ENCODE measurements around the gene CNTN4. TPM values are rescaled to one million over a fixed set of nuclear protein-coding genes. Genes with fewer than 3 reads are reported as not detected.
A peak's percentile ranks its signal among the peaks of the same experiment; 100 is the strongest.

Gene CNTN4
- total RNA-seq, 1 donor, result 0.09 TPM

- TF ChIP-seq CTCF (IDR thresholded peaks at IDR 0.05; ENCODE audit: insufficient read depth, low read length), result no peak
Observed at GRCh38 chr3:3005146-3005744, 906.6 kb downstream of the CNTN4 start.

DNA sequence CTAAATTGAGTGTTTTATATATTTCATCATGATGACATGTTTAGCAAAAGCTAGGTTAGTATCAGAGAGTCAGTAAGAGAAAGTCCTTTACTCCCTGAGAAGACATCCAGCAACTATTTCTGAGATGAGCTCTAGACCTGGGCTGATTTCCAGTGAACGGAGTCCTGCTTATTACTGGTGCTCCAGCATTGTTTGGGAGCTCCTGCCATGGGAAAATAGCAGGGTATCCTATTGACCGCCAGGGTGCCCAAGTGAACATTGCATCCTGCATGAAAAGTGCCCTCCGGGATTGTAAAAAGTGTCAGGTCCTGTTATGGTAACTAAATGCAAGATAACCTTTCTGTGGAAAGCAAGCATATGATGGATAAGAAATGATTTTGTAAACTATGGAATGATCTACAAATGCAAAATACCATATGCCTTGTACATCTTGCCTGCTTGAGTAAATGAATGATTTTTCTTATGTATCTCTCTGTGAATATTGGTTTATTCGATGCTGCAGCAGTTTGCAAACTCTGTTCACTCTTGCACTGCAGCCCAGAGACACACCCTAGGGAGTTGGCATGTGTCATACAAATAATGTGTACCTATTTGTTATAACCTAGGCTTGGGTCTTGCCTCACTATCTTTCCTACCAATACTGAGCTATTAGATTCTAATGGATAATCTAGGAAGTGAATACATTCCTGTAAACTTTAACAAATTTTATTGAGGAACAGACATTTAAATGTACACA is 914.8 kb downstream of the CNTN4 start:
- no peak for TF ChIP-seq CTCF (IDR thresholded peaks at IDR 0.05; ENCODE audit: insufficient read depth, low read length)
- DNase-seq (ENCODE audit: low read depth), result no peak
- no peak overlapping the region for H3K4me3 ChIP-seq (ENCODE audit: low read depth, low read length)

More at GRCh38 chr3:3005146-3005744, 906.6 kb downstream of the CNTN4 start:
- H3K4me3 ChIP-seq (ENCODE audit: low read depth, low read length), result no peak overlapping the region
- no peak for DNase-seq (ENCODE audit: low read depth)

DNA sequence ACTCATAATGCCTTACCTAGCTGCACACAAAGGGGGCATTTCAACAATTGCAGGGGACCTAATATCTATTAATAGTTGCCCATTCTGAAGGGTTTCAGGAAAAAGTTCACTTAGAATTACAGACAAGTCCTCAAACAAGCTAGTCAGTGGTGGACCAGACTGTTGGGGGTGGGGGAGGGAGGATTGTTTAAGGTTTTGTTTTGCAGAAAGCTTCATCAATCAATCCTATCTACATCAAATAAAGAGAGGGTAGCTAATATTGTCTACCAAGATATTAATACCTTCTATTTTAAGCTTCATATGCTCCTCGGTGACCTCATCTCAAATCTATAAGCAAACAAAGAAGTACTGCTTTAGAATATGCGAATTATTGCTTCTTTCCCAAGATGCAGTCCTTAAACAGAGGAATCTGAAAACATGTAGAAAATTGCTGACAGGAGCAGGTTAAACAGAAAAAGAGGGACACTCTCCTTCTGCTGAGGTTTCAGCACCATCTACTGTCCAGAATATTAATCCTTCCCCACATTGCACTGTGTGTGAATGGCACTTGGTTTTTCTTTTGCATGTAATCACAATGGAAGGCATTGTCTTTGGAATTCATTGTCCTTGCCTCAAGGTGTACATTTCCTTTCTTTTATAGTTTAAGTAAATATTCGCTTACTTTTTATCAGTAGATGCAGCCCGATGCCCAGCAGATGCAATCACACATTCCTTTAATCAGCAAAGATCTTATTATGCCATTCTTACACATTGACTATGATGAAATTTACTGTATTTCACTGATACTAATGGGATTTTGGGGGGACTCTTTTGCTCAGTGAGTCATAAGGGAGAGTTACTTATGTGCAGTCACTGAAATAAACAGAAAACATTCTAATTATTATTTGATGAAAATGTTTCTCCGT is 916.8 kb downstream of the CNTN4 start:
- peak; percentile 23 for DNase-seq (ENCODE audit: low read depth)

DNA sequence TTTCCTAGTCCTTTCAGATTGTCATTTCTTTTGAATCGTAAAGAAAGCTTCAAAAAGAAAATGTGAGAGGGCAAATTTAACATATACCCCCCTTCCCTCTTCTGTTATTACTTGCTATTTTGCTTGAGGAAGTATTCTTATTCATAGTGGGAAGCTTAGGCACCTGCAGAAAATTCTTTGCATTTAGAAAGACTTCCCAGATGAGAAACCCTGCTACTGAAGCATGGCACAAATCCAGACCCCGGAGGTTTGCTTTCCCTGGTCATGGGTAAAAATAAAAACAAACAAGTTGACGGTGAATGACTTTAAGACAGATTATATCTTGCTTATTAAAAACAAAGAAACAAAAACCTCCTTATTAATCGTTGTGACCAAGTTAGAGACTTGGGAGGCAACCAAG is 917.6 kb downstream of the CNTN4 start:
- TF ChIP-seq CTCF (IDR thresholded peaks at IDR 0.05; ENCODE audit: insufficient read depth, low read length), result no peak
- no peak overlapping the region for H3K4me3 ChIP-seq (ENCODE audit: low read depth, low read length)
- DNase-seq (ENCODE audit: low read depth), result no peak

More for the DNA sequence above, 916.8 kb downstream of the CNTN4 start:
- no peak overlapping the region for H3K4me3 ChIP-seq (ENCODE audit: low read depth, low read length)
- peak; percentile 24 for TF ChIP-seq CTCF (IDR thresholded peaks at IDR 0.05; ENCODE audit: insufficient read depth, low read length)

- no peak for TF ChIP-seq CTCF (IDR thresholded peaks at IDR 0.05; ENCODE audit: insufficient read depth, low read length)
- H3K4me3 ChIP-seq (ENCODE audit: low read depth, low read length), result no peak overlapping the region
- no peak for DNase-seq (ENCODE audit: low read depth)
Observed at GRCh38 chr3:3020209-3020608, 921.5 kb downstream of the CNTN4 start.

DNA sequence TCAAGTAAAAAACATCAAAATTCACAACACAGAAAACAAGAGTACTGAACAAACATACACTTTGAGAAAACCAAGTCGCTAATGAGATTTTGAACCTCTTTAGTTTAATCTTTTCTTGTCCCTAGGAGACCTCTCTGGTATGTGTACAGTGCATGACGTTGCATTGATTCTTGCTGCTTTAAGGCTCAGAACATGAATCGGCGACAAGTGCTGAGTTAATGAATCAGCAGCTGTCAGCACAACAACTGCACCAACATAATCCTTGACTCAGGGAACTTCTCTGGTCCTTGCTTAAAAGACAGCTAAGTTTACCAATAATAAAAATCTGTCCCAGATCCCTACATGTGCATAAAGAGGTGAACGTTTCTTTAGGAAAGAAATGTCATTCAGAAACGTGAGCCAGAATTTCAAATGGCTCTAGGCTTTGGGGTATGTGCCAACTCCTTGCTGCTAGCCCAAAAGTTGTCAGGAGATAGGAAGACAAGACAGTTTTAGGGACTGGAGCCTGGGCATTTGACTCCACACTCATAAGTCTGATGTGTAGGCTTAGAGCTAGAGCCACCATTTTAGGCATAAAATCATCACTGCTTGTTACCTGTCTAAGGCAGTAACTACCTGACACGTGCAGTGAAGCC is 924.6 kb downstream of the CNTN4 start:
- no peak overlapping the region for H3K4me3 ChIP-seq (ENCODE audit: low read depth, low read length)
- DNase-seq (ENCODE audit: low read depth), result no peak
- TF ChIP-seq CTCF (IDR thresholded peaks at IDR 0.05; ENCODE audit: insufficient read depth, low read length), result no peak

Data from fibroblast of the aortic adventitia (primary cell).